H9 (cell line): Measurements from ENCODE around the gene KPTN. TPM values are rescaled to one million over a fixed set of nuclear protein-coding genes. Genes with fewer than 3 reads are reported as not detected.

Source experiments
- DNase-seq: peaks from one replicate; pipeline ENCODE4 v3.0.0-alpha.2; 2017
- H2AFZ ChIP-seq: one replicate; pipeline ENCODE4 v1.6.1; 2013; ENCODE audit warnings: mild to moderate bottlenecking, low read length, control low read depth, moderate library complexity
- H2AK5ac ChIP-seq: 2 replicates; pipeline ENCODE4 v1.6.1; 2013; ENCODE audit warnings: low read length, control low read depth, mixed read lengths; ENCODE audit not compliant: insufficient read length
- H2BK120ac ChIP-seq: one replicate; pipeline ENCODE4 v1.6.1; 2013; ENCODE audit warnings: low read depth, mild to moderate bottlenecking, low read length, control low read depth, inconsistent platforms; ENCODE audit not compliant: poor library complexity, severe bottlenecking
- H2BK12ac ChIP-seq: 2 replicates; pipeline ENCODE4 v1.6.1; 2013; ENCODE audit warnings: low read length, control low read depth, mixed read lengths, low read depth; ENCODE audit not compliant: insufficient read length
- H2BK15ac ChIP-seq: 2 replicates; pipeline ENCODE4 v1.6.1; 2013; ENCODE audit warnings: low read depth, low read length, control low read depth
- H2BK20ac ChIP-seq: one replicate; pipeline ENCODE4 v1.6.1; 2013; ENCODE audit warnings: low read depth, mild to moderate bottlenecking, low read length, control low read depth, inconsistent platforms; ENCODE audit not compliant: poor library complexity, severe bottlenecking
- H2BK5ac ChIP-seq: 2 replicates; pipeline ENCODE4 v1.6.1; 2013; ENCODE audit warnings: low read length, control low read depth, mixed read lengths; ENCODE audit not compliant: insufficient read length
- H3K14ac ChIP-seq: 2 replicates; pipeline ENCODE4 v1.6.1; 2013; ENCODE audit warnings: low read length, control low read depth; ENCODE audit not compliant: insufficient read depth
- H3K18ac ChIP-seq: 2 replicates; pipeline ENCODE4 v1.6.1; 2013; ENCODE audit warnings: low read depth, mild to moderate bottlenecking, mixed read lengths, low read length, control low read depth; ENCODE audit not compliant: insufficient read length
- H3K23ac ChIP-seq: 2 replicates; pipeline ENCODE4 v1.6.1; 2013; ENCODE audit warnings: low read length, control low read depth, mixed read lengths, low read depth; ENCODE audit not compliant: insufficient read length
- H3K23me2 ChIP-seq: 2 replicates; pipeline ENCODE4 v1.6.1; 2013; ENCODE audit warnings: low read depth, mild to moderate bottlenecking, mixed read lengths, low read length, control low read depth; ENCODE audit not compliant: insufficient read length, poor library complexity, severe bottlenecking
- H3K27ac ChIP-seq: 2 replicates; pipeline ENCODE4 v1.5.1; 2013; ENCODE audit warnings: low read length, control low read depth, mixed read lengths, low read depth; ENCODE audit not compliant: insufficient read length
- H3K27me3 ChIP-seq: 2 replicates; pipeline ENCODE4 v1.6.1; 2013; ENCODE audit warnings: low read length, control low read depth, inconsistent platforms; ENCODE audit not compliant: insufficient read depth
- H3K4ac ChIP-seq: 2 replicates; pipeline ENCODE4 v1.6.1; 2013; ENCODE audit warnings: low read depth, mild to moderate bottlenecking, control low read depth, inconsistent platforms, low read length, moderate library complexity
- H3K4me1 ChIP-seq: 2 replicates; pipeline ENCODE4 v1.6.1; 2013; ENCODE audit warnings: low read length, control low read depth, inconsistent platforms; ENCODE audit not compliant: insufficient read depth
- H3K4me2 ChIP-seq: 2 replicates; pipeline ENCODE4 v1.6.1; 2013; ENCODE audit warnings: low read length, control low read depth, mixed read lengths; ENCODE audit not compliant: insufficient read length, insufficient read depth
- H3K56ac ChIP-seq: 2 replicates; pipeline ENCODE4 v1.6.1; 2013; ENCODE audit warnings: low read depth, mild to moderate bottlenecking, mixed read lengths, low read length, control low read depth; ENCODE audit not compliant: insufficient read length
- H3K79me1 ChIP-seq: 2 replicates; pipeline ENCODE4 v1.6.1; 2013; ENCODE audit warnings: low read depth, mild to moderate bottlenecking, moderate library complexity, low read length, control low read depth, inconsistent platforms; ENCODE audit not compliant: insufficient read depth, poor library complexity, severe bottlenecking
- H3K79me2 ChIP-seq: 2 replicates; pipeline ENCODE4 v1.6.1; 2013; ENCODE audit warnings: low read length, control low read depth, inconsistent platforms; ENCODE audit not compliant: insufficient read depth
- H3K9ac ChIP-seq: 2 replicates; pipeline ENCODE4 v1.6.1; 2013; ENCODE audit warnings: low read length, control low read depth, mixed read lengths; ENCODE audit not compliant: insufficient read length; ENCODE audit errors: extremely low read depth
- H3K9me3 ChIP-seq: one replicate; pipeline ENCODE4 v1.6.1; 2013; ENCODE audit warnings: low read depth, low read length, inconsistent platforms; ENCODE audit not compliant: control insufficient read depth
- H3T11ph ChIP-seq: one replicate; pipeline ENCODE4 v1.6.1; 2013; ENCODE audit warnings: mild to moderate bottlenecking, low read length, control low read depth, inconsistent platforms
- H4K20me1 ChIP-seq: one replicate; pipeline ENCODE4 v1.6.1; 2013; ENCODE audit not compliant: control insufficient read depth, insufficient read length, insufficient read depth
- H4K5ac ChIP-seq: 2 replicates; pipeline ENCODE4 v1.6.1; 2013; ENCODE audit warnings: low read depth, mild to moderate bottlenecking, mixed read lengths, low read length, control low read depth; ENCODE audit not compliant: insufficient read length
- H4K8ac ChIP-seq: replicated peaks from 2 replicates; pipeline ENCODE4 v1.6.1; 2013; ENCODE audit warnings: low read length, control low read depth, mixed read lengths, low read depth; ENCODE audit not compliant: insufficient read length
- H4K91ac ChIP-seq: 2 replicates; pipeline ENCODE4 v1.6.1; 2013; ENCODE audit warnings: low read depth, mild to moderate bottlenecking, moderate library complexity, mixed read lengths, low read length, control low read depth; ENCODE audit not compliant: insufficient read length
- H3K27ac Mint-ChIP-seq, 3 experiments: 2 replicates in 2 of 3; 3 replicates in 1 of 3; pipeline ENCODE4 v1.8.0; 2020 to 2021; ENCODE audit warnings: mixed read lengths in 3 of 3, mild to moderate bottlenecking in 1 of 3, moderate library complexity in 1 of 3
- H3K27me3 Mint-ChIP-seq: 2 replicates; pipeline ENCODE4 v1.8.0; 2021; ENCODE audit warnings: low read depth, mild to moderate bottlenecking, moderate library complexity, mixed read lengths
- H3K36me3 Mint-ChIP-seq, 3 experiments: 2 replicates in 2 of 3; 3 replicates in 1 of 3; pipeline ENCODE4 v1.8.0; 2020 to 2021; ENCODE audit warnings: low read depth in 3 of 3, mixed read lengths in 3 of 3; ENCODE audit not compliant: insufficient read depth in 1 of 3
- H3K4me1 Mint-ChIP-seq, 2 experiments: 2 replicates each; pipeline ENCODE4 v1.8.0; 2020; ENCODE audit warnings: mixed read lengths in 2 of 2
- H3K4me3 Mint-ChIP-seq, 2 experiments: 2 replicates in 1 of 2; 3 replicates in 1 of 2; pipeline ENCODE4 v1.8.0; 2020 to 2021; ENCODE audit warnings: mild to moderate bottlenecking in 2 of 2, mixed read lengths in 2 of 2, moderate library complexity in 1 of 2
- H3K9me3 Mint-ChIP-seq, 2 experiments: 2 replicates in 1 of 2; 3 replicates in 1 of 2; pipeline ENCODE4 v1.8.0; 2020; ENCODE audit warnings: mild to moderate bottlenecking in 2 of 2, mixed read lengths in 2 of 2, moderate library complexity in 1 of 2
- CTCF ChIP-seq: fragments of 200-600 bp; sonication (generic); conservative IDR thresholded peaks from 3 replicates; pipeline ENCODE4 v1.8.0; 2021; ENCODE audit warnings: antibody characterized with exemption, mild to moderate bottlenecking
- WGBS: extraction: QIAGEN DNeasy Blood & Tissue Kit; methylation state at CpG from one replicate; pipeline ENCODE4 v1.1.7; 2013; ENCODE audit warnings: missing lambda C conversion rate, low lambda C conversion rate, mixed read lengths; ENCODE audit not compliant: insufficient read length; ENCODE audit errors: extremely low coverage; 5-methylcytosine and 5-hydroxymethylcytosine counted together
- total RNA-seq: library from RNA; stranded (reverse); gene quantifications from 2 replicates; pipeline ENCODE4 v1.2.1, GENCODE V29; 2021

Gene KPTN
- total RNA-seq, 1 experiment from 2014 or later: 35.4 TPM

- H3K4ac ChIP-seq: no peak overlapping the region
- no peak overlapping the region for H2BK5ac ChIP-seq
- no peak overlapping the region for H2AK5ac ChIP-seq
- WGBS: no CpG with 5 or more reads among the region's 1 CpG
- Mint-ChIP-seq H3K4me1 (peaks cover 9 to 22% of the 10 kb centered on the region in 2 experiments), H3K36me3 (no peaks in the 10 kb centered on the region; a peak in 1 of 7 replicates), H3K9me3 (no peaks in the 10 kb centered on the region; a peak in 1 of 5 replicates), H3K4me3 (no peak overlapping the region), H3K27me3 (peaks cover 18% of the 10 kb centered on the region), H3K27ac (no peak overlapping the region)
- no peak for DNase-seq
- H2AFZ ChIP-seq: no peak overlapping the region
- no peak overlapping the region for H2BK15ac ChIP-seq
- H4K91ac ChIP-seq: no peak overlapping the region
- no peaks in the 10 kb centered on the region for H3K27me3 ChIP-seq
- H2BK20ac ChIP-seq: no peak overlapping the region
- H3K9me3 ChIP-seq: no peaks in the 10 kb centered on the region
- H3K14ac ChIP-seq: no peak overlapping the region
- peaks cover 14% of the 10 kb centered on the region for H3K23me2 ChIP-seq
- no peaks in the 10 kb centered on the region for H4K20me1 ChIP-seq
- H3K56ac ChIP-seq: no peak overlapping the region
- H3K79me1 ChIP-seq: no peaks in the 10 kb centered on the region
- H2BK12ac ChIP-seq: no peak overlapping the region
- H3T11ph ChIP-seq: no peak overlapping the region
- H3K9ac ChIP-seq: no peak overlapping the region
- no peak overlapping the region for H4K5ac ChIP-seq
- H3K18ac ChIP-seq: no peak overlapping the region
- no peak overlapping the region for H3K27ac ChIP-seq
- H4K8ac ChIP-seq: no peak overlapping the region
- no peak overlapping the region for H2BK120ac ChIP-seq
- no peak overlapping the region for H3K4me2 ChIP-seq
- no peak for TF ChIP-seq CTCF
- H3K79me2 ChIP-seq: no peaks in the 10 kb centered on the region
- no peaks in the 10 kb centered on the region for H3K4me1 ChIP-seq
- no peak overlapping the region for H3K23ac ChIP-seq
Measured at GRCh38 chr19:47433121-47433520, 50.9 kb downstream of the KPTN start.
